Activated T-helper 1 cell treated with anti-CD3 and anti-CD28 coated beads, Interleukin-12 subunit alpha, Interleukin-12 subunit beta, Interleukin-2, Interleukin-4 antibody, amounts not matched to agents 30 ng/mL and 10 ng/mL and 1 ng/mL, durations not matched to agents 14 hours and 24 hours and 36 hours (primary cell): Measurements from ENCODE around the gene RYK. TPM values are rescaled to one million over a fixed set of nuclear protein-coding genes. Genes with fewer than 3 reads are reported as not detected.

Experiments
- DNase-seq: peaks from one replicate; pipeline ENCODE4 v3.0.0; 2021; ENCODE audit warnings: low spot score
- H3K27ac Mint-ChIP-seq: one replicate; pipeline ENCODE4 v1.8.0; 2021; ENCODE audit warnings: mild to moderate bottlenecking, mixed read lengths
- H3K27me3 Mint-ChIP-seq: one replicate; pipeline ENCODE4 v1.8.0; 2022; ENCODE audit warnings: mild to moderate bottlenecking, moderate library complexity, mixed read lengths; ENCODE audit not compliant: insufficient read depth
- H3K36me3 Mint-ChIP-seq: one replicate; pipeline ENCODE4 v1.8.0; 2021; ENCODE audit warnings: low read depth, mixed read lengths
- H3K4me1 Mint-ChIP-seq: one replicate; pipeline ENCODE4 v1.8.0; 2021; ENCODE audit warnings: low read depth, mixed read lengths
- H3K4me3 Mint-ChIP-seq: one replicate; pipeline ENCODE4 v1.8.0; 2021; ENCODE audit warnings: mild to moderate bottlenecking, moderate library complexity, mixed read lengths
- H3K9me3 Mint-ChIP-seq: one replicate; pipeline ENCODE4 v1.8.0; 2021; ENCODE audit warnings: mixed read lengths
- intact Hi-C: fragments of 100-400 bp; cut with micrococcal nuclease; formaldehyde crosslinking; loops from one replicate; pipeline ENCODE4 v1.15.1; 2024
- total RNA-seq: library from RNA; stranded (reverse); gene quantifications from 2 replicates; pipeline ENCODE4 v1.2.3, GENCODE V29; 2022

RYK gene
- total RNA-seq, 1 donor from 2014 or later: 15.8 TPM

GRCh38 chr3:134126153-134126552 lies 124.5 kb downstream of the RYK start:
- no peak for DNase-seq
- no peak overlapping the region for H3K4me3 Mint-ChIP-seq
- H3K27ac Mint-ChIP-seq: no peak overlapping the region
- peaks cover 2% of the 10 kb centered on the region for H3K27me3 Mint-ChIP-seq
- H3K9me3 Mint-ChIP-seq: peaks cover 20% of the 10 kb centered on the region
- no peaks in the 10 kb centered on the region for H3K36me3 Mint-ChIP-seq
- H3K4me1 Mint-ChIP-seq: no peaks in the 10 kb centered on the region
- intact Hi-C loops: no loop called here

- DNase-seq: no peak
- H3K4me3 Mint-ChIP-seq: no peak overlapping the region
Observed at GRCh38 chr3:134114726-134115125, 135.9 kb downstream of the RYK start.

GRCh38 chr3:134111616-134112015 lies 139.0 kb downstream of the RYK start:
- intact Hi-C loops: no loop called here
- H3K4me1 Mint-ChIP-seq: no peaks in the 10 kb centered on the region
- H3K4me3 Mint-ChIP-seq: no peak overlapping the region
- DNase-seq: no peak
- H3K27ac Mint-ChIP-seq: no peak overlapping the region
- no peaks in the 10 kb centered on the region for H3K36me3 Mint-ChIP-seq
- no peaks in the 10 kb centered on the region for H3K27me3 Mint-ChIP-seq
- no peaks in the 10 kb centered on the region for H3K9me3 Mint-ChIP-seq

More at GRCh38 chr3:134114726-134115125, 135.9 kb downstream of the RYK start:
- Mint-ChIP-seq H3K27me3 (no peaks in the 10 kb centered on the region), H3K9me3 (peaks cover 4% of the 10 kb centered on the region), H3K4me1 (no peaks in the 10 kb centered on the region), H3K36me3 (no peaks in the 10 kb centered on the region), H3K27ac (no peak overlapping the region)
- intact Hi-C loops: no loop called here

- no peak overlapping the region for H3K4me3 Mint-ChIP-seq
Observed at GRCh38 chr3:134110963-134111362, 139.7 kb downstream of the RYK start.

More at GRCh38 chr3:134110963-134111362, 139.7 kb downstream of the RYK start:
- Mint-ChIP-seq H3K4me1 (no peaks in the 10 kb centered on the region), H3K9me3 (no peaks in the 10 kb centered on the region), H3K27ac (no peak overlapping the region), H3K27me3 (no peaks in the 10 kb centered on the region), H3K36me3 (no peaks in the 10 kb centered on the region)
- no peak for DNase-seq
- intact Hi-C loops: no loop called here

Other genes with a start within 250 kb of the RYK start
- not detected in 2 replicates for gene SLCO2A1, start 220.9 kb downstream of the RYK start, total RNA-seq
- not detected in 2 replicates for gene AMOTL2, start 123.6 kb upstream of the RYK start, total RNA-seq
- 25.2 and 26.8 TPM in 2 replicates for gene ANAPC13, start 235.1 kb upstream of the RYK start, total RNA-seq
- 20.0 and 22.2 TPM in 2 replicates for gene CEP63, start 235.2 kb upstream of the RYK start, total RNA-seq